ENCODE results near the gene CCDC13. TPM values are rescaled to one million over a fixed set of nuclear protein-coding genes. Genes with fewer than 3 reads are reported as not detected.

Gene CCDC13
- total and polyA plus RNA-seq, 4 donors, result 0.42 to 2.3 (median 1.0) TPM

DNA sequence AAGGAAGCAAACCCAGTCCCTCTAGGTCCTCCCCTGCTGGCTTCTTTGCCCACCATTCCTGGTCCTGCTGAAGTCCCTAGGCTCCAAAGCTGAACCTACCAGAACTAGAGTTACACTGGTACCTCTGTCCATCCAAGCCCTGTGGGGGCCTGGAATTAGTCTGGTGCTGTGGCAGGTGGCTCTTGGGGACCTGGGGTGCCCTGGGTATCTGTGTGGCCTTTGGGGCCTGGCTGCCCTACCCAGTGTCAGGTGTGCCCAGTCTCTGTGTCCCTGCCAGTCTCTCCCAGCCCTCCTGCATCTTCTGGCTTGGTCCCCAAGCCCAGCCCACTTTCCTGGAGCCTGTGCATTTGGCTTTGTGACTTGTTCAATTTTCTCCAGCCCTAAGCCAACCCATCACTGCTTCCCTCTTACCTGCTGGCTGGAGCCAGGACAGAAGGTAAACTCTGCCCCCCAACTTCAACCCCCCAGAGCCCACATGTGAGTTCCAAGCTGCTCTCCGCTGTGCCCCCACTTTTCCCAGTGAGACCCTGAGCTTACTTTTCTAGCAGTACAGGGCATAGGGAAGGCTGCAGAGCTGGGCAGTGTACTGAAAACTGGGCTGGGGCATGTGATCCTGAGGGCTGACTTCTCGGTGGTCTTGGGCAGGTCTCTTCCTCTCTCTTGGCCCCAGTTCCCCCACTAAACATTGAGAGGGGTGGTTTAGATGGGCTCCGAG lies 42.2 kb downstream of the CCDC13 start:
- DNase-seq (ENCODE audit: low spot score), result no peak
- Histone ChIP-seq H3K27ac (ENCODE audit: low read depth in 1 of 2, low read length in 2 of 2) (no peak overlapping the region), H3K9ac (ENCODE audit: low read depth in 1 of 2, low read length in 2 of 2) (no peak overlapping the region), H3K4me1 (ENCODE audit: control insufficient read depth in 4 of 4, insufficient read depth in 4 of 4, low read length in 3 of 4) (no peaks in the 10 kb centered on the region), H3K36me3 (ENCODE audit: control insufficient read depth in 4 of 4, insufficient read depth in 3 of 4, low read depth in 1 of 4, low read length in 3 of 4) (no peaks in the 10 kb centered on the region), H3K27me3 (ENCODE audit: control insufficient read depth in 4 of 4, insufficient read depth in 4 of 4, low read length in 3 of 4) (no peaks in the 10 kb centered on the region), H3K9me3 (ENCODE audit: control insufficient read depth in 4 of 4, low read length in 3 of 4) (no peaks in the 10 kb centered on the region), H3K4me3 (ENCODE audit: low read depth in 1 of 3, low read length in 3 of 3) (no peak overlapping the region)
- TF ChIP-seq HNF4G (IDR thresholded peaks at IDR 0.05) (no peak), RXRA (IDR thresholded peaks at IDR 0.05) (no peak), GABPA (IDR thresholded peaks at IDR 0.05 in 1 of 2, conservative IDR thresholded peaks at IDR 0.05 in 1 of 2) (no peak), ZBTB33 (IDR thresholded peaks at IDR 0.05) (no peak), TAF1 (conservative IDR thresholded peaks at IDR 0.05) (no peak), HNF4A (conservative IDR thresholded peaks at IDR 0.05) (no peak), FOXA1 (IDR thresholded peaks at IDR 0.05) (no peak)
- TF ChIP-seq, protein P1, sequence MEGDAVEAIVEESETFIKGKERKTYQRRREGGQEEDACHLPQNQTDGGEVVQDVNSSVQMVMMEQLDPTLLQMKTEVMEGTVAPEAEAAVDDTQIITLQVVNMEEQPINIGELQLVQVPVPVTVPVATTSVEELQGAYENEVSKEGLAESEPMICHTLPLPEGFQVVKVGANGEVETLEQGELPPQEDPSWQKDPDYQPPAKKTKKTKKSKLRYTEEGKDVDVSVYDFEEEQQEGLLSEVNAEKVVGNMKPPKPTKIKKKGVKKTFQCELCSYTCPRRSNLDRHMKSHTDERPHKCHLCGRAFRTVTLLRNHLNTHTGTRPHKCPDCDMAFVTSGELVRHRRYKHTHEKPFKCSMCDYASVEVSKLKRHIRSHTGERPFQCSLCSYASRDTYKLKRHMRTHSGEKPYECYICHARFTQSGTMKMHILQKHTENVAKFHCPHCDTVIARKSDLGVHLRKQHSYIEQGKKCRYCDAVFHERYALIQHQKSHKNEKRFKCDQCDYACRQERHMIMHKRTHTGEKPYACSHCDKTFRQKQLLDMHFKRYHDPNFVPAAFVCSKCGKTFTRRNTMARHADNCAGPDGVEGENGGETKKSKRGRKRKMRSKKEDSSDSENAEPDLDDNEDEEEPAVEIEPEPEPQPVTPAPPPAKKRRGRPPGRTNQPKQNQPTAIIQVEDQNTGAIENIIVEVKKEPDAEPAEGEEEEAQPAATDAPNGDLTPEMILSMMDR (IDR thresholded peaks at IDR 0.05; ENCODE audit: low read depth, low read length, missing input control), result no peak
- TF ChIP-seq, protein P2, sequence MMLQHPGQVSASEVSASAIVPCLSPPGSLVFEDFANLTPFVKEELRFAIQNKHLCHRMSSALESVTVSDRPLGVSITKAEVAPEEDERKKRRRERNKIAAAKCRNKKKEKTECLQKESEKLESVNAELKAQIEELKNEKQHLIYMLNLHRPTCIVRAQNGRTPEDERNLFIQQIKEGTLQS (IDR thresholded peaks at IDR 0.05), result no peak
- WGBS, result 96% methylated on average over 3 of the region's 3 CpGs

DNA sequence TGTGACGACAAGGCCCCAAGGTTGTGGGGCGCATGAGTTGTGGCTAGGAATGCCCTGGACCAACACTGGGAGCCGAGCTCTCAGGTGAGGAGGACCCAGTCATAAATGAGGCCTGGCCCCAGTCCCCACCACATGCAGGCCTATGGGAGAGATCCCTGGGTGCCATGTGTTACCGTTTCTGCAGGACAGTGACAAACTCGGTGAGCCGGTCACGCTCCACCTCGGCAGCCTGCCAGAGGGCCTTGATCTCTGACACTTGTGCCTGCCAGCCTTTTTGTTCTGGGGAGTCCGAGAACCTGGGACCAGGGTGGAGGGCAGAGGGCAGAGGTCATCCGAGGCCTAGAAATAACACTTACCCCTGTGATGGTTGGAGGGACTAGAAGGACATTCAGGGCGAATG lies 42.8 kb downstream of the CCDC13 start:
- no peak overlapping the region for H3K27ac ChIP-seq (ENCODE audit: low read depth in 1 of 2, low read length in 2 of 2)
- no peaks in the 10 kb centered on the region for H3K27me3 ChIP-seq (ENCODE audit: control insufficient read depth in 4 of 4, insufficient read depth in 4 of 4, low read length in 3 of 4)
- no peak overlapping the region for H3K4me3 ChIP-seq (ENCODE audit: low read depth in 1 of 3, low read length in 3 of 3)
- H3K9me3 ChIP-seq (ENCODE audit: control insufficient read depth in 4 of 4, low read length in 3 of 4), result no peaks in the 10 kb centered on the region
- DNase-seq (ENCODE audit: low spot score), result no peak
- H3K36me3 ChIP-seq (ENCODE audit: control insufficient read depth in 4 of 4, insufficient read depth in 3 of 4, low read depth in 1 of 4, low read length in 3 of 4), result no peaks in the 10 kb centered on the region
- H3K4me1 ChIP-seq (ENCODE audit: control insufficient read depth in 4 of 4, insufficient read depth in 4 of 4, low read length in 3 of 4), result no peaks in the 10 kb centered on the region
- 82% methylated on average over 11 of the region's 11 CpGs for WGBS
- TF ChIP-seq TAF1 (conservative IDR thresholded peaks at IDR 0.05) (no peak), HNF4A (conservative IDR thresholded peaks at IDR 0.05) (peak in 1 of 2 donors; percentile 26), RXRA (IDR thresholded peaks at IDR 0.05) (no peak)
- no peak overlapping the region for H3K9ac ChIP-seq (ENCODE audit: low read depth in 1 of 2, low read length in 2 of 2)

- Histone ChIP-seq H3K4me1 (ENCODE audit: control insufficient read depth in 4 of 4, insufficient read depth in 4 of 4, low read length in 3 of 4) (no peaks in the 10 kb centered on the region), H3K4me3 (ENCODE audit: low read depth in 1 of 3, low read length in 3 of 3) (no peak overlapping the region), H3K27ac (ENCODE audit: low read depth in 1 of 2, low read length in 2 of 2) (no peak overlapping the region), H3K36me3 (ENCODE audit: control insufficient read depth in 4 of 4, insufficient read depth in 3 of 4, low read depth in 1 of 4, low read length in 3 of 4) (no peaks in the 10 kb centered on the region), H3K27me3 (ENCODE audit: control insufficient read depth in 4 of 4, insufficient read depth in 4 of 4, low read length in 3 of 4) (no peaks in the 10 kb centered on the region), H3K9me3 (ENCODE audit: control insufficient read depth in 4 of 4, low read length in 3 of 4) (no peaks in the 10 kb centered on the region), H3K9ac (ENCODE audit: low read depth in 1 of 2, low read length in 2 of 2) (no peak overlapping the region)
- TF ChIP-seq, protein P1 (IDR thresholded peaks at IDR 0.05; ENCODE audit: low read depth, low read length, missing input control), result no peak
- no peak for TF ChIP-seq TAF1 (conservative IDR thresholded peaks at IDR 0.05)
- TF ChIP-seq ZBTB33 (IDR thresholded peaks at IDR 0.05), result no peak
- TF ChIP-seq FOXA2 (IDR thresholded peaks at IDR 0.05), result no peak
- DNase-seq (ENCODE audit: low spot score), result no peak
- WGBS, result 69% methylated on average over 6 of the region's 6 CpGs
Observed at GRCh38 chr3:42729404-42730145, 43.5 kb downstream of the CCDC13 start.

All from liver (tissue), 9 donors.